GM19468 (cell line): Measurements from ENCODE around the gene TUBGCP6.

Experiments used
- ATAC-seq: cut with Tn5 transposase; IDR thresholded peaks from one replicate; pipeline ENCODE4 v1.9.1; 2021; ENCODE audit warnings: mild to moderate bottlenecking, moderate library complexity, moderate number of reproducible peaks; ENCODE audit not compliant: unreplicated experiment; ENCODE audit errors: extremely low read depth

The TUBGCP6 gene

GRCh38 chr22:50252082-50253045 is 7.5 kb upstream of the TUBGCP6 start:
- no peak for ATAC-seq

- ATAC-seq = no peak
Observed at GRCh38 chr22:50251477-50252081, 6.8 kb upstream of the TUBGCP6 start.

- peak; percentile 64 for ATAC-seq
Observed at GRCh38 chr22:50250555-50251476, 6.0 kb upstream of the TUBGCP6 start, which contains the start of gene HDAC10. Gene HDAC10, minus strand, starts transcription at chr22:50251265. Its CDS starts 233 bp downstream, at chr22:50251032.

DNA sequence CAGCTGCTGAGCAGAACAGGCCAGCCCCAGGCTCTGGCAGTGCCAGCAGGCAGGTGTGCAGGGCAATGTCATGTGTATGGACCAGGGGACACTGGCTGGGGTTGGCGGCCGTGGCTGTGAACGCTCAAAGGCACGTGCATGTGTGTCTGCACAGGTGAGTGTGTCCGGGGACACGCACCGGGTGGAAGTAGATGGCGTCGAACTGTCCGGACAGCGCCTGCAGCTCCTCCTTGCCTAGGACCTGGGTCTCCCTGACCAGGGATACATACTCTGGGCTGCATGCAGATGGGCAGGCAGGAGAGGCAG is 5.4 kb upstream of the TUBGCP6 start:
- ATAC-seq = no peak

- ATAC-seq = no peak
Observed at GRCh38 chr22:50249341-50250248, 4.8 kb upstream of the TUBGCP6 start.

GRCh38 chr22:50248196-50249081 is 3.6 kb upstream of the TUBGCP6 start:
- ATAC-seq = no peak

DNA sequence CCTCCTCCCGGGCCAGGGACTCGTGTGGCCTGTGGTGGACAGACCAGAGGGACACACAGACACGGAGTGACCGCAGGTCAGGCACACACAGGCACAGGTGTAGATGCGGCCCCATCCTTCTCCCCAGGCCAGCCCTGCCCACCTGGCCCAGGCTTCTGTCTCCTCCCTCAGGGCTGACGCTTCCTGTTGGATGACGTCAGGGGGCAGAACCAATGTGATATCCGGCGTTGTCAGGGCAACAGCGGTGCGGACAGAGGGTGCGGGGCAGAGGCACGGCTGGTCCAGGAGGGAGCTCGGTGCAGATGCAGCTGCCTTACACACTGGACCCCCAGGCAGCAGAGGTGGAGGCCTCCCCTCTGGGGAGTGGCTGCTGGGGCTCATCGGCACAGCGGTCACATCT is 2.9 kb upstream of the TUBGCP6 start:
- no peak for ATAC-seq

GRCh38 chr22:50246242-50247175 is 1.7 kb upstream of the TUBGCP6 start:
- ATAC-seq = no peak

DNA sequence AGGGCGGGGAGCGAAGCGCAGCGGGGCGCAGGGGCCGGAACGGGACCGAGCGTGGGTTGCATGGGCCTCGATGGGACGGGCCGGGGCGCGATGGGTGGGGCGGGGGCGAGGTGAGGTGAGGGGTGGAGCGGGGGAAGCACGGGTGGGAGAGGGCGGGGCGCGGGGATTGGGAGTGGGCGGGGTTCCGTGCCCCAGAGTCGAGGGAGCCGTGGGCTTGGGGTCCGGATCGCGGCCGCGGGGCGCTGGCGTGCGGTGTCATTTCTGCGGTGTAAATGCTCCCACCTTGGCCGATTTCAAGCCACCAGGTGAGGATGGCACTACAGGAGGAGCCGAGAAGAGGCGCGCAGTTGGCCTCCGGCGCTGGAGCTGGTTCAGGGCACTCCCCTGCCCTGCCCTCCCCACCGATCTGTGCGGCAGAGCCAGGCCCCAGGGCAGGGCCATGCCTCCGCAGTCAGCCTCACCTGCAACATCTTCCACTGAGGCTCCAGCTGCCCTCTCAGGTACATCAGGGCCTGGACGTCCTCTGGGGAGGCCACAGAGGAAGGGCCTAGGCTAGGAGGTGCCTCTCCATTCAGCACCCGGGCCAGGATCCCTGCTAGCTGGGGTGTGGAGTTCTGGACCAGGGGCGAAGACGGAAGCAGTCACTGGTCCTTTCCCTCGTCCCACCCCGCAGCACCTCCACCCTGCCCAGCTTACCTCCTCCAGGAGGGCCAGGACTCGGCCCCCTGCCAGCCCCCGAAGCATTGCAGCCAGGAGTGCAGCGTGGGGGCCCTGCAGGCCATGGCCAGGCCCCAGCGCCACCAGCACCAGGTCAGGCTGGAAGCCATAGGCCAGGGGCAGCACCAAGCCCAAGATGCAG is 620 bp upstream of the TUBGCP6 start:
- no peak for ATAC-seq

GRCh38 chr22:50243685-50244419 is 971 bp downstream of the TUBGCP6 start:
- ATAC-seq = no peak

DNA sequence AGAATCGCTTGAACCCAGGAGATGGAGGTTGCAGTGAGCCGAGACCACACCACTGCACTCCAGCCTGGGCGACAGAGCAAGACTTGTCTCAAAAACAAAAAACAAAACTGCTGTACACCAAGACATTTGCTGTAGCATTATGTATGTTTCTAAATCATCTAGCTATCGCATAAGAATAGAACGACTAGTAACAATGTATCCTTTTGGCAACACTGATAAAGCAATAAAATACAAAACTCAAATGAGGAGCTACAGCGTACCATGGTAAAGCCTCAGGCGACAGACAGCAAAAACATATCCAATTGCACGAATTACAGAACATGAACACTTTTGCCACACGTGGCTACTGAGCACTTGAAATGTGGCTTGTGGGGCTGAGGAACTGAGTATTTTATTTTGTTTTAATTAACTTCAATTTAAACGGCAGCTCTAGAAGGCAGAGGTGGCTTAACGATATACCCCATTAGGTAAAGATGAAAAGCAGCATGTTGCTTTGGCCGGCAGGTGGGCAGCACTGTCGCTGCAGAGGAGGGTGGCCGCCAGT is 2.3 kb downstream of the TUBGCP6 start:
- ATAC-seq = no peak

- no peak for ATAC-seq
Observed at GRCh38 chr22:50238755-50239154, 6.1 kb downstream of the TUBGCP6 start.

DNA sequence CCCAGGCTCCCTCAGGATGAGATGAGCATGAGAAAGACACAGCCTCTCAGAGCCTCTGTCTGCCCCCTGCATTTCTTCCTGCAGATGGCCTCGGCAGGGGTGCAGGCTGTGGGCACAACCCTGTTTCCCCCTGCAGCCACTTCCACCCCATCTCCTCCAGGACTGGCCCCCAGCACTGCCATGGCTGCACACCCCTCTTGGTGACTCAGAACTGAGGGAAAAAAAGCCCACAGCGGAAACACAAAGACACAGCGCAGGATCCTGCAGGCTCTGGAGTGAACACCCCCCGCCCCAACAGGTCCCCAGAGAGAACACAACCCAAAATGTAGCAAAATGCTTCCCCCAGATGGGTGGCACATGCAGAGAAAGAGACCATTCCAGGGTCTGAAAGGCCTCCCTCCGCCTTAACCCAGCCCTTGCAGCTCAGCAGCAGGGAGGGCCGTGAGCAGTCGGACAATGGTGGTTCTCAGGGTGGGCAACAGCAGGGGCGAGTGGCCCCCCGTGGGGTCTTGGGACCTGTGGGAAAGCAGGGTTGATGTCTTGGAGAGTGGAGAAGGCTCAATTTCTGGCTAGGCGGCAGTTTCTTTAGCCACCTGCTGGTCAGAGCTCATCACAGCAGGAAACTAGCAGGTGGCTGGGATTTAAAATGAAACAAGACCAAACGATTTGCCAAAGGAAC is 8.0 kb downstream of the TUBGCP6 start:
- no peak for ATAC-seq

DNA sequence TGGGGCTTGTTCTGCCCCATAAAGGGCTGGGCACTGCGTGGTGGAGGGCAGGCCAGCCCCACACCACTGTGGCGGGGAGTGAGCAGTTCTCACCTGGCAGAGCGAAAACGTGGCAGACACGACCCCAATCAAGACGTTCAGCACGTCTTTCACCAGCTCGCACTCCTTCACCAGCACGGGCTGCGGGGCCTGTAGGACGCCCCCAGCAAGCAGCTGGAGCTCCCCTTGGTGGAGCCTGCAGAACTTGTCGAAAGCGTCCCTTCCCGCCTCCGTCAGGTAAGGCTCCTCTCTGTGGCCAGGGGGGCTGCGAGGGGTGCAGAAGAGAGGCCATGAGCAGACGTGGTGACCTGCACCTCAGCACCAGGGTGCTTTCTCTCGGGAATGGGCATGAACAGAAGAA is 11.6 kb downstream of the TUBGCP6 start:
- no peak for ATAC-seq

GRCh38 chr22:50232481-50233151 is 12.2 kb downstream of the TUBGCP6 start:
- no peak for ATAC-seq
